HUDEP-2 (cell line): ENCODE measurements around the gene SOBP.

ENCODE experiments used
- DNase-seq, 76 experiments: peaks; one replicate each; lab custom pipeline; 2025; ENCODE audit not compliant: unreplicated experiment in 76 of 76; lab: John Stamatoyannopoulos, UW

Gene SOBP

GRCh38 chr6:107633680-107634323 is 143.9 kb downstream of the SOBP start:
- no peak for DNase-seq

- DNase-seq: no peak
These were observed 144.6 kb downstream of the SOBP start for GRCh38 chr6:107634324-107635056.

- no peak for DNase-seq
These were observed 145.2 kb downstream of the SOBP start for GRCh38 chr6:107635057-107635515.

- DNase-seq: no peak
These were observed 146.6 kb downstream of the SOBP start for GRCh38 chr6:107636486-107636885.

GRCh38 chr6:107637316-107638315 is 147.7 kb downstream of the SOBP start:
- no peak for DNase-seq

- DNase-seq: no peak
These were observed 148.6 kb downstream of the SOBP start for GRCh38 chr6:107638493-107638892.

- DNase-seq: no peak
These were observed 149.6 kb downstream of the SOBP start for GRCh38 chr6:107639511-107639910.

- DNase-seq: no peak
These were observed 151.2 kb downstream of the SOBP start for GRCh38 chr6:107641071-107641470.

- DNase-seq: no peak
These were observed 151.6 kb downstream of the SOBP start for GRCh38 chr6:107641500-107641941.

GRCh38 chr6:107642095-107642860 is 152.4 kb downstream of the SOBP start:
- no peak for DNase-seq

GRCh38 chr6:107642861-107643328 is 153.0 kb downstream of the SOBP start:
- DNase-seq: no peak

GRCh38 chr6:107644513-107644912 is 154.6 kb downstream of the SOBP start:
- DNase-seq: no peak

- DNase-seq: no peak
These were observed 155.8 kb downstream of the SOBP start for GRCh38 chr6:107645740-107646139.

GRCh38 chr6:107646176-107646575 is 156.3 kb downstream of the SOBP start:
- DNase-seq: no peak

- DNase-seq: no peak
These were observed 157.0 kb downstream of the SOBP start for GRCh38 chr6:107646776-107647438.

GRCh38 chr6:107647439-107647948 is 157.6 kb downstream of the SOBP start:
- DNase-seq: no peak

GRCh38 chr6:107648983-107649382 is 159.1 kb downstream of the SOBP start:
- no peak for DNase-seq

GRCh38 chr6:107652526-107653182 is 162.7 kb downstream of the SOBP start:
- peak in 1 of 76 experiments; percentile 17 for DNase-seq

- peak in 25 of 76 experiments; percentile 8 to 72 (median 43) for DNase-seq
These were observed 163.3 kb downstream of the SOBP start for GRCh38 chr6:107653183-107653580.
